ENCODE data around the gene EFNA4. TPM values are rescaled to one million over a fixed set of nuclear protein-coding genes. Genes with fewer than 3 reads are reported as not detected.

Gene EFNA4
- total and polyA plus RNA-seq, 4 donors, result 1.8 to 4.7 (median 3.3) TPM

- no peak for TF ChIP-seq FOXA1 (IDR thresholded peaks at IDR 0.05)
- no peak for TF ChIP-seq NR2F2 (IDR thresholded peaks at IDR 0.05)
- TF ChIP-seq SP1 (IDR thresholded peaks at IDR 0.05), result no peak
- no peak for TF ChIP-seq YY1 (IDR thresholded peaks at IDR 0.05)
- no peak for TF ChIP-seq REST (IDR thresholded peaks at IDR 0.05)
- no peak for TF ChIP-seq FOXA2 (IDR thresholded peaks at IDR 0.05)
Measured at GRCh38 chr1:155034318-155035208, 29.0 kb upstream of the EFNA4 start (continued).

- TF ChIP-seq YY1 (IDR thresholded peaks at IDR 0.05) (no peak), FOXA2 (IDR thresholded peaks at IDR 0.05) (no peak), ATF3 (IDR thresholded peaks at IDR 0.05) (no peak), HNF4G (IDR thresholded peaks at IDR 0.05) (no peak), RXRA (IDR thresholded peaks at IDR 0.05) (no peak), HNF4A (conservative IDR thresholded peaks at IDR 0.05) (no peak), GABPA (IDR thresholded peaks at IDR 0.05 in 1 of 2, conservative IDR thresholded peaks at IDR 0.05 in 1 of 2) (no peak)
Measured at GRCh38 chr1:155035936-155036335, 27.6 kb upstream of the EFNA4 start.

GRCh38 chr1:155037043-155037442, 26.5 kb upstream of the EFNA4 start:
- no peak overlapping the region for H3K4me3 ChIP-seq (ENCODE audit: low read depth in 1 of 3, low read length in 3 of 3)
- 73% methylated on average over 3 of the region's 3 CpGs for WGBS

More at GRCh38 chr1:155035936-155036335, 27.6 kb upstream of the EFNA4 start:
- H3K9me3 ChIP-seq (ENCODE audit: control insufficient read depth in 4 of 4, low read length in 3 of 4), result no peaks in the 10 kb centered on the region
- peaks cover 5 to 18% (median 12%) of the 10 kb centered on the region in 4 donors for H3K4me1 ChIP-seq (ENCODE audit: control insufficient read depth in 4 of 4, insufficient read depth in 4 of 4, low read length in 3 of 4)
- no peak for DNase-seq (ENCODE audit: low spot score)
- no peaks in the 10 kb centered on the region for H3K27me3 ChIP-seq (ENCODE audit: control insufficient read depth in 4 of 4, insufficient read depth in 4 of 4, low read length in 3 of 4)
- 84% methylated on average over 2 of the region's 2 CpGs for WGBS
- no peaks in the 10 kb centered on the region for H3K36me3 ChIP-seq (ENCODE audit: control insufficient read depth in 4 of 4, insufficient read depth in 3 of 4, low read depth in 1 of 4, low read length in 3 of 4)
- H3K9ac ChIP-seq (ENCODE audit: low read depth in 1 of 2, low read length in 2 of 2), result no peak overlapping the region
- H3K4me3 ChIP-seq (ENCODE audit: low read depth in 1 of 3, low read length in 3 of 3), result no peak overlapping the region
- H3K27ac ChIP-seq (ENCODE audit: low read depth in 1 of 2, low read length in 2 of 2), result no peak overlapping the region

More at GRCh38 chr1:155037043-155037442, 26.5 kb upstream of the EFNA4 start:
- TF ChIP-seq FOXA2 (IDR thresholded peaks at IDR 0.05) (no peak), HNF4G (IDR thresholded peaks at IDR 0.05) (no peak), YY1 (IDR thresholded peaks at IDR 0.05) (no peak), EGR1 (IDR thresholded peaks at IDR 0.05; ENCODE audit: low read depth in 2 of 2) (no peak), JUND (IDR thresholded peaks at IDR 0.05) (no peak), NR2F2 (IDR thresholded peaks at IDR 0.05) (no peak), MAX (IDR thresholded peaks at IDR 0.05) (no peak), CTCF (IDR thresholded peaks at IDR 0.05; ENCODE audit: low read depth, low read length, missing input control) (no peak), RXRA (IDR thresholded peaks at IDR 0.05) (no peak), TAF1 (conservative IDR thresholded peaks at IDR 0.05) (no peak), RAD21 (IDR thresholded peaks at IDR 0.05) (no peak), REST (IDR thresholded peaks at IDR 0.05) (no peak), HNF4A (conservative IDR thresholded peaks at IDR 0.05) (no peak), SP1 (IDR thresholded peaks at IDR 0.05) (no peak)
- no peak overlapping the region for H3K27ac ChIP-seq (ENCODE audit: low read depth in 1 of 2, low read length in 2 of 2)
- H3K9ac ChIP-seq (ENCODE audit: low read depth in 1 of 2, low read length in 2 of 2), result no peak overlapping the region
- no peaks in the 10 kb centered on the region for H3K9me3 ChIP-seq (ENCODE audit: control insufficient read depth in 4 of 4, low read length in 3 of 4)
- no peak for DNase-seq (ENCODE audit: low spot score)
- no peaks in the 10 kb centered on the region for H3K36me3 ChIP-seq (ENCODE audit: control insufficient read depth in 4 of 4, insufficient read depth in 3 of 4, low read depth in 1 of 4, low read length in 3 of 4)
- no peaks in the 10 kb centered on the region for H3K27me3 ChIP-seq (ENCODE audit: control insufficient read depth in 4 of 4, insufficient read depth in 4 of 4, low read length in 3 of 4)
- H3K4me1 ChIP-seq (ENCODE audit: control insufficient read depth in 4 of 4, insufficient read depth in 4 of 4, low read length in 3 of 4), result peaks cover 5 to 18% (median 12%) of the 10 kb centered on the region in 4 donors

All from liver (tissue), 9 donors.